ENCODE data around the gene RPL28. TPM values are rescaled to one million over a fixed set of nuclear protein-coding genes. Genes with fewer than 3 reads are reported as not detected.
A peak's percentile ranks its signal among the peaks of the same experiment; 100 is the strongest.

Gene RPL28
- total and polyA plus RNA-seq, 2 of the 13 experiments (the other 11 are each of a cell fraction or from before 2014, with no cell fraction given): 105 to 420 TPM

- TF ChIP-seq ZFX (CRISPR knock-in tag; IDR thresholded peaks at IDR 0.05; ENCODE audit: low read depth) (peak; percentile 48; the same call in 1 of the 2 replicates), ZNF407 (CRISPR knock-in tag; IDR thresholded peaks at IDR 0.05; ENCODE audit: not compliant biosample characterization) (no peak), ZNF160 (CRISPR knock-in tag; IDR thresholded peaks at IDR 0.05) (no peak), RFXANK (CRISPR knock-in tag; IDR thresholded peaks at IDR 0.05) (no peak), FOXO4 (CRISPR knock-in tag; conservative IDR thresholded peaks at IDR 0.05) (no peak), ZNF446 (CRISPR knock-in tag; IDR thresholded peaks at IDR 0.05) (no peak), HCFC1 (IDR thresholded peaks at IDR 0.05; ENCODE audit: low read depth, low read length) (no peak), SALL2 (CRISPR knock-in tag; IDR thresholded peaks at IDR 0.05) (0 out of 2 replicates have a peak, but pooled peaks have one; percentile 67), CTCF (CRISPR knock-in tag; IDR thresholded peaks at IDR 0.05) (no peak), FOXK2 (IDR thresholded peaks at IDR 0.05) (no peak), ATF2 (CRISPR knock-in tag; IDR thresholded peaks at IDR 0.05) (peak; percentile 76), ZC3H13 (CRISPR knock-in tag; IDR thresholded peaks at IDR 0.05) (0 out of 2 replicates have a peak, but pooled peaks have one; percentile 52), TEAD2 (CRISPR knock-in tag; IDR thresholded peaks at IDR 0.05) (no peak), CCDC6 (CRISPR knock-in tag; IDR thresholded peaks at IDR 0.05) (peak; percentile 93), NFYB (CRISPR knock-in tag; IDR thresholded peaks at IDR 0.05) (peak; percentile 78), EED (CRISPR knock-in tag; IDR thresholded peaks at IDR 0.05) (no peak; the same call in 1 of the 2 replicates), AKAP8 (CRISPR knock-in tag; IDR thresholded peaks at IDR 0.05) (no peak), FOSL2 (CRISPR knock-in tag; IDR thresholded peaks at IDR 0.05) (peak; percentile 37; the same call in 1 of the 2 replicates)
These were observed 22.2 kb downstream of the RPL28 start (continued) for GRCh38 chr19:55407800-55408532.

Data from HepG2 (cell line).